ENCODE results near the gene NUAK2.
"Not testable (repeated sequence)": the region's sequence is repeated elsewhere in the genome, so short reads cannot be mapped to it uniquely, and the experiment has no call there.

NUAK2 gene

DNA sequence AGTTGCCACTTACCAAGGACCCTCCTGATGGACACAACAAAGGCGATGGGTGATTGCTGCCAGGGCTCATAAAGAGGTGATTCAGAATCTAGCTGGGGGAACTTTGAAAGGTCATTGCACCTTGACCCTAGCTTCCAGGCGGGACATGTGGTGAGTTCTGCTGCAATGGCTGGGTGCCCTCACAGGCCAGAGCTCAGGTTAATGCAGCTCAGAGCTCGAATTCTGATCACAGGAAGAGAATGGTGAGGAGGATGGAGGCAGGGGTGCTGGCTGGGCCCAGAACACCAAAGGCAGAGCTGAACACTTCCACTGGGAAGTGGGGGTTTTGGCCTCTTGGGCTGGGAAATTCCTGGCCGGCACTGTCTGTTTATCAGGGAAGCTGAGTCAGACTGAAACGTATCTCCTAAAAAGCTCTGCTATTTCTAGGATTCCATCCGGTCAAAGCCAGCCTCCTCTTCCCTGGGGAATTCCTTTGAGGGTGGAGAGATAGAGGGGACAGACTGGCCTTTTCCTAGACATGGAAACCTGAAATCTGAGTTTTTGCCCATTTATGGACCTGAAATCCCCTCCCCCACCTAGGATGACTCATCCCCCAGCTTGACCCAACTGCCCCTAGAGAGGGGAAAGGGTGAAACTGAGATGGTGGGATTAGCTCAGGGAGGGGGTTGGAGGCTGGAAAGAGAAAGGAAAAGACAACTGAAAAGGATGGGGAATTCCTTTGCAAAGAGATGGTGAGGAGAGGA lies 27.2 kb downstream of the NUAK2 start:
- DNase-seq = no peak

DNA sequence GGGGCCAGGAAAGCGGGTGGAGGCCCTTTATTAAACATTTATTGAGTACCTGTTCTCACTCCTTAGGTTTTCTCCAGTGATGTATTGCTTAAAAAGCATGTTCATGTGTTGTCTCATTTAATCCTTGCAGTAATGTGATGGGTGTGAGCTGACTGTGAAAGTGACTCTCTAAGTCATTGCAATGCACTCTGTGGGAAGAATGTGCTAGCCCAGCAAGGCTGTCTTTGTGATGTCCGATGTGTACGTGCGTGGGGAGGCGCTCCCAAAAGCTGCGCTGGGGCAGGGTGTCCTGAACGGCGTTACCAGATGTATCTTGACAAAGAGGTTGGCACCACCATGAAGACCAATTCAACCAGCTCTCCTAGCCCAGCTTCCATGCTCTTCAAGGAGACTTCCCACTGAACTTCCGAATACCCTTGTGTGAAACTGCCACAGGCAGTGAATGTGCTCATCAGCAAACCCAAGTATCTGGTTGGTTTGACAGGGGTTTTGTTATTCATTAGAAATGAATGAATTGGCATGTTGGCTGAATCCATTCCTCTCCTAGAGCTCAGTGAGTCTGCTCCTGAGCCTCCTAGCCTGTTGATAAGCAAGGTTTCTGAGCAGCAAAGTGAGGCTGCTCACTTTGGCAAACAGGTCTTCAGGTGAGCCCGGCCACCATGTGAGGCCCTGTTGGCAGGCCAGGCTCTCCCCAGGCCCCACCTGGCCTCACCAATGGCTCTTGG lies 28.0 kb downstream of the NUAK2 start:
- DNase-seq = no peak

DNA sequence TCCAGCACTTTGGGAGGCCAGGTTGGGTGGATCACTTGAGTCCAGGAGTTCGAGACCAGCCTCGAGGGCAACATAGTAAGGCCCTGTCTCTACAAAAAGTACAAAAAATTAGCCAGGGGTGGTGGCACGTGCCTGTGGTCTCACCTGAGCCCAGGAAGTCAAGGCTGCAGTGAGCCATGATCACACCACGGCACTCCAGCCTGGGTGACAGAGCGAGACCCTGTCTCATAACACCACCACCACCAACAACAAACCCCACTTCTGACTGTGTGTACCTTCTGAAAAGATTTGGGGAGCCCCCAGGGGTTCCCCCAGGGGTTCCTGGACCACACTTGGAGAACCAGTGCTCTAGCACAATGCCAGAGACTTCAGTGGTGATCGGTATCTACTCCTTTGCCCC lies 29.9 kb downstream of the NUAK2 start:
- DNase-seq = no peak

GRCh38 chr1:205287767-205288559 lies 33.6 kb downstream of the NUAK2 start:
- DNase-seq = no peak

DNA sequence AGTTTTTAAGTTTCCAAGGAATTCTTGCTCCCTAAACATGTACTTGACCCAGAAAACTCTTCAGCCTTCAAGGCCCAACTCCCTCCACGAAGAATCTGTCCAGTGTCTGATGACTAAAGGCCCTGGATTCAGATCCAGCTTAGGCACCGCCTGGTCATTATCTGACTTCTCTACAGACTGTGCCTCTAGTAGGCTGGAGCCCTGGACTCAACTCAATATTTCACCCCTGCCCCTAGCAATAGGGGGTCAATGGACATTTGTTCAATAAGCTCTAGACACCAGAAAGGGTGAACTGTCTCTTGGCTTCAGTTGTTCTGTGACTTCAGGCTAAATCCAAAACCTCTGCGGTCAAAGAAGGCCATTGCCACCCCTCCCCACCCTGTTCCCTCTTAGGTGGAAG lies 34.5 kb downstream of the NUAK2 start:
- no peak for DNase-seq

- no peak for DNase-seq
Measured at GRCh38 chr1:205286335-205286950, 35.1 kb downstream of the NUAK2 start.

DNA sequence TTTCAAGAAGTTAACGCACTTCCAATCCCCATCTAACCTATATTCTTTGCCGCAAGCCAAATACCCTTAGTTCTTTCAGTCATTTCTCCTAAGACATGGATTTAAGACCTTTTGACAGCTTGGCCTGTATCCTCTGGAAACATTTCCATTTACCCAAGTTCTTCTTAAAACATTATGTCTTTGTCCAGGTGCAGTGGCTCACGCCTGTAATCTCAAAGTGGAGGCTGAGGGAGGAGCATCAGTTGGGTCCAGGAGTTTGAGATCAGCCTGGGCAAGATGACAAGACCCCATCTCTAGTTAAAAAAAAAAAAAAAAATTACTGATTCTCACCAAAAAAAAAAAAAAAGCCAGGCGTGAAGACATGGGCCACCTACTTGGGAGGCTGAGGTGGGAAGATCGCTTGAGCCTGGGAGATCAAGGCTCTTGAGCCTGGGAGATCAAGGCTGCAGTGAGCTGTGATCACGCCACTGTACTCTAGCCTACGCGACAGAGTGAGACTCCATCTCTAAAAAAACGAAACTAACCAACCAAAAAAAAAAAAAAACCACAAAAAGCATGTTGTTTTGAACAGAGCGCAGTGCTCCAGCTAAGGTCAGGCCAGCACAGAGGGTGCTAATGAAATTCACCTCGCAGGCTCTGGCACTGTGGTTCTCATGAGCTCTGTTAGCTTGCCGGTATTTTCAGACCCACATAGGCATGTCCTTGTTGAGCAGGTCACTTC lies 36.0 kb downstream of the NUAK2 start:
- DNase-seq = no peak

GRCh38 chr1:205284420-205285144 lies 37.0 kb downstream of the NUAK2 start:
- DNase-seq = no peak

DNA sequence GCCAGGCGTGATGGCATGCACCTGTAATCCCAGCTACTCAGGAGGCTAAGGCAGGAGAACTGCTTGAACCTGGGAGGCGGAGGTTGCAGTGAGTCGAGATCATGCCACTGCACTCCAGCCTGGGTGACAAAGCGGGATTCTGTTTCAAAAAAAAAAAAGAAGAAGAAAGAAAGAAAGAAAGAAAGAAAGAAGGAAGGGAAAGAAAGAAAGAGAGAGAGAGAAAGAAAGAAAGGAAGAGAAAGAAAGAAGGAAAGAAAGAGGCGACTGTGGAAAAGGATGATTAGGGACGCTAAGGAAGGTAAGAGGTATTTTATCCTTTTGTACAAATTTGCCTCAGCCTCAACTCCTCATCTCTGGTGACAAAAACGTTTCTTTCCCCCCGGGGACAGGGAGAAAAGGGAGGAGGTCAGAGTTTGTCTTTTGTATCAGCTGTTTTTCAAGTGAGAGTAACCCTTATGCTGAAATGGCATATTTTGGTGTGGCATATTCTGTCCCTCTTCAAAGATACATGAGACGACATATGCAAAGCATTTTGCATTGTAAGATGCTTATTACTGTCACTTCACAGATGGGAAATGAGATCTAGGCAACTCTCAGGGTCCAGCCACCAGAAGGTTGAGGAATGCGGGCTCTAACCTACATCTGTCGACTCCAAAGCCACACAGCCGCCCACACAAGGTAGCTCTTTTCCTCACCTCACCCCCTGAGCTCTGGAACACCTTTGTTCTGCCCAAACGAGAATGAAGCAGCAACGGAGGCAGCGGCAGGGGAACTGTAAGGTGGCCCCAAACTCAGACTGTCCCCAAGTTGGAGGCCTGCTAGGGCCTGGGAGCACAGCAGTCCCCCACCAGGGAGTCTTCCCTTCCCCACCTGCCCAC lies 38.0 kb downstream of the NUAK2 start:
- no peak for DNase-seq

DNA sequence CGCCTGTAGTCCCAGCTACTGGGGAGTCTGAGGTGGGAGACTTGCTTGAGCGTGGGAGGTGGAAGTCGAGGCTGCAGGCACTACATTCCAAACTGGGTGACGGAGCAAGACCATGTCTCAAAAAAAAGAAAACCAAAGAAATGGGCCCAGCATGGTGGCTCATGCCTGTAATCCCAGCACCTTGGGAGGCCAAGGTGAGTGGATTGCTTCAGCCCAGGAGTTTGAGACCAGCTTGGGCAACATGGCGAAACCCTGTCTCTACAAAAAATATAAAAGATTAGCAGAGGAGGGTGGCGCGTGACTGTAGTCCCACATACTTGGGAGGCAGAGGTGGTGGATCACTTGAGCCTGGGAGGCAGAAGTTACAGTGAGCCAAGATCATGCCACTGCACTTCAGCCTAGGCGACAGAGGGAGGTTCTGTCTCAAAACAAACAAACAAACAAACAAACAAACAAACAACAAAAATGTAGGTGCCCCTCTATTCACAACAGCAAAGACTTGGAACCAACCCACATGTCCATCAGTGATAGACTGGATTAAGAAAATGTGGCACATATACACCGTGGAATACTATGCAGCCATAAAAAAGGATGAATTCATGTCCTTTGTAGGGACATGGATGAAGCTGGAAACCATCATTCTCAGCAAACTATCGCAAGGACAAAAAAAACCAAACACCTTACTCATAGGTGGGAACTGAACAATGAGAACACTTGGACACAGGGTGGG lies 40.7 kb downstream of the NUAK2 start:
- DNase-seq = not testable (repeated sequence)

GRCh38 chr1:205279986-205280385 lies 41.6 kb downstream of the NUAK2 start:
- DNase-seq = no peak

DNA sequence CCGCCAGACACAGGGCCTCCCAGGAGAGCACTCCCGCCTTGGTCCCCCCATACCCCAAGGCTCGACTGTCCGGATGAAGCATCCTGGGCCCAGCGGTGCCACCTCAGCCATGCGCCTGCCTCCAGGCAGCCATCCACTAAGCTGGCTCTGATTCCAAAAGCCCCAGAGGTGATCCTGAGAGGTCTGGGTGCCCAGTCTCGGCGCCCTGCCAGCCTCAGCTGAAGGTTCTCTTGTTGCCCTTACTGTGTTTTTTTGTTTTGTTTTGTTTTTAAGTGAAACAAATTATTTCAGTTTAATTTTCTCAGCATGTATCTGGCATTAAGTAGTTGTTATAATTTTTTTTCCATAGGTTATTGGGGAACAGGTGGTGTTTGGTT lies 44.9 kb downstream of the NUAK2 start:
- DNase-seq = no peak

DNA sequence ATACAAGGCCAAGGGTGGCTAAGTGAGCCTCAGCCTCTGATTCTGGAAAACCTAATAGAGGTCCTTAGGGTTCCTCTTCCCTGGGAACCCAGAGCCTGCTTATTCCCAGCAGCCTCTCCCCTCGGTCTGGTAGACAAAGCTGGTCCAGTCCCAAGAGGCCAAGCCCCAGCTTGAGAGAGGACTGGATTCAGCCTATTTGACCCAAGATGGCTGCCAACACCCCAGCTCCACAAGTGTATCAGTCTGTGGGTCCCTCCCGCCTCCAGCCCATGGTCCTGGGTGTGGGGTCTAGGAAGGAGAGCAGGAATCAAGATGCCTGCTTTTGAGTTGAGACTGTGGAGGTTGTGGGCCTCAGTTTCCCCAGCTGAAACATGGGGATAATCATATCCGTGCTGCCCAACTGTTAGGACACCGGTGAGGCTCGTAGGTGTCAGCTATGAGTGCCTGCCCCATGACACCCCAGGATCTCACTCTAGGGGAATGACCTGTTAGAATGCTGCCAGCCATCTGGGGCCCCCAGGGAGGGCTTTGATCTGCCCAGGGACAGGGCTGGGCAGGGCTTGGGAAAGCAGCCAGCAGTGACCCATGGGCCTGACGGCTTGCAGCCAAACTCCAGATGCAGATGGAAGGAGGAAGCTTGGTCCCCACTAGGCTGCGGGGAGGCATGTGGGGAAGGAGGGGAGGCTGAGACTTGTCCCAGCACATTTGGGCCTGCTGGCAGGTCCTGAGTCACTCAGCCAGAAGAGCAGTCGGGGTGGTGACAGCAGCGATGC lies 45.4 kb downstream of the NUAK2 start:
- no peak for DNase-seq

DNA sequence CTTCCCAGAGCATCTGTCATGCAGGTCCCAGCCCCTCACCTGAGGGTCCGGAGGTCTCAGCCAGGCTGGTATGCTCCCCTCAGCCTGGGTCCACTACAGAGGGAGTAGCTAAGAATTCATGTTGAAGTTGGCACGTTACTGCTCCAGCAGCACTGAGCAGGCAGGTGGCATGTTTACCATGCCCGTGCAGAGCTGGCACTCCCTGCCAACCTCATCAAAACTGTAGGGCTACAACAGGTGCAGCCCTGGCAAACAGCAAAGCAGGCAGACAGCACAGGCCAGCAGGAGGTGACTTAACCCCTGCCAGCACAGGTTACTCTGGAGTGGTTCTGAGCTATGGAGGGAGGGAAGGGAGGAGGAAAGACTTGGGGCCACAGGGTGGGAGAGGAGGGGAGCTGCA lies 46.4 kb downstream of the NUAK2 start:
- DNase-seq = no peak

- DNase-seq = no peak
Measured at GRCh38 chr1:205274041-205274691, 47.4 kb downstream of the NUAK2 start.

- peak; percentile 84 for DNase-seq
Measured at GRCh38 chr1:205273551-205273982, 48.0 kb downstream of the NUAK2 start.

DNA sequence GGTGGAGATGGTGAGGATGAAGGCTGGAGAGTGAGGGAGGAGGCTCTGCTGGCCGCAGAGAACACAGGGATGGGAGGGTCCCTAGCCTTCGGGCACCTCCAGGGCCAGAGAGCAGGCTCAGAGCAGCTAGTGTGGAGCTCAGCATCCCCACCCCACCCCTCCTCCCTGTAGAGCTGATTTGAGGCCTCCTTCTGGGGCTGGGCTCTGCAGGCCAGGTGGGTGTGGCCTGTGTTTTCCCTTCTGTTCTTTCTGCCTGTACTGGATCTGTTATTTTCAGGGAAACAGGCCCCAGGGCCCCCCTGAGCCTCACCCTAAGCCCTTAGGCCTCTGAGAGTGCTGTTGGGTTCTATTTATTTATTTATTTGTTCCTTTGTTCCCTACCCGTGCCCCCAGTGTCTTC lies 49.0 kb downstream of the NUAK2 start:
- no peak for DNase-seq

GRCh38 chr1:205271745-205272144 lies 49.8 kb downstream of the NUAK2 start:
- no peak for DNase-seq

- no peak for DNase-seq
Measured at GRCh38 chr1:205271277-205271676, 50.3 kb downstream of the NUAK2 start.

All from NCI-H1694 (cell line).